Testis (tissue), 2 donors: ENCODE results near the gene IL13RA2.

Source experiments
- CTCF ChIP-seq, 3 experiments: fragments of 450-650 bp in 2 of 3; fragments of 200-600 bp in 1 of 3; sonication (generic) in 1 of 3; IDR thresholded peaks; one replicate each; pipeline ENCODE4 v1.5.1; 2016 to 2019; ENCODE audit warnings: antibody characterized with exemption in 3 of 3, mild to moderate bottlenecking in 2 of 3, moderate library complexity in 1 of 3
- POLR2A ChIP-seq: fragments of 450-650 bp; IDR thresholded peaks from one replicate; pipeline ENCODE4 v1.6.1; 2017; ENCODE audit warnings: antibody characterized with exemption, mild to moderate bottlenecking, moderate library complexity

GRCh38 chrX:114976292-114976691 lies 41.1 kb downstream of the IL13RA2 start:
- no peak for TF ChIP-seq CTCF (IDR thresholded peaks at IDR 0.05)
- TF ChIP-seq POLR2A = no peak
